BJ (cell line): ENCODE data around the gene DAPK2. TPM values are rescaled to one million over a fixed set of nuclear protein-coding genes. Genes with fewer than 3 reads are reported as not detected.

Experiments used
- CTCF ChIA-PET: fragments of 350-600 bp; formaldehyde crosslinking; extraction: SDS; loops from one replicate; lab custom pipeline; 2021; ENCODE audit warnings: antibody characterized with exemption, inconsistent platforms; lab: Yijun Ruan, JAX
- POLR2A ChIA-PET: fragments of 300-600 bp; sonication (Branson Sonifier 250); formaldehyde crosslinking; extraction: SDS; loops from one replicate; lab custom pipeline; 2021; ENCODE audit warnings: antibody characterized with exemption; lab: Charles Lee
- DNase-seq: peaks from one replicate; pipeline ENCODE4 v3.0.0-alpha.2; 2011; ENCODE audit warnings: low read depth
- H3K27me3 ChIP-seq: 2 replicates; pipeline ENCODE4 v1.6.0; 2011; ENCODE audit warnings: low read length; ENCODE audit not compliant: control insufficient read depth, insufficient read depth
- H3K36me3 ChIP-seq: 2 replicates; pipeline ENCODE4 v1.5.1; 2011; ENCODE audit warnings: low read length; ENCODE audit not compliant: control insufficient read depth, insufficient read depth
- H3K4me3 ChIP-seq: 2 replicates; pipeline ENCODE4 v1.5.1; 2011; ENCODE audit warnings: low read depth, mild to moderate bottlenecking, control low read depth, low read length
- CTCF ChIP-seq: IDR thresholded peaks from 2 replicates; pipeline ENCODE4 v1.5.1; 2011; ENCODE audit warnings: low read depth, mild to moderate bottlenecking, control low read depth, inconsistent platforms, low read length, moderate library complexity; ENCODE audit not compliant: insufficient read depth
- polyA plus RNA-seq: library from polyadenylated mRNA; depleted of rRNA; stranded (reverse); fragments of >200 nt; gene quantifications from 2 replicates; pipeline ENCODE4 v1.2.3, GENCODE V29; 2011

DAPK2 gene
- polyA plus RNA-seq, 1 experiment: 12.4 TPM

GRCh38 chr15:64048781-64049460, 2.6 kb upstream of the DAPK2 start:
- CTCF ChIA-PET: interaction anchor here (0.6 to 3.4 kb wide), 3 partner anchors 16 to 296 kb away, joined by 3 to 17 read pairs (median 6); no protein-coding TSS in a partner anchor
- DNase-seq: no peak
- no peak for TF ChIP-seq CTCF
- POLR2A ChIA-PET: no interaction called here
- Histone ChIP-seq H3K27me3 (no peaks in the 10 kb centered on the region), H3K36me3 (no peaks in the 10 kb centered on the region), H3K4me3 (no peak overlapping the region)

- Histone ChIP-seq H3K27me3 (no peaks in the 10 kb centered on the region), H3K36me3 (no peaks in the 10 kb centered on the region), H3K4me3 (peak overlapping the region; percentile 57)
- TF ChIP-seq CTCF: no peak
- ChIA-PET POLR2A (no interaction called here), CTCF (interaction anchor here (0.5 to 3.4 kb wide), 32 partner anchors 9 to 434 kb away, joined by 3 to 21 read pairs (median 5); no protein-coding TSS in a partner anchor)
- DNase-seq: no peak
Observed at GRCh38 chr15:64045774-64046420, 388 bp downstream of the DAPK2 start.

DNA sequence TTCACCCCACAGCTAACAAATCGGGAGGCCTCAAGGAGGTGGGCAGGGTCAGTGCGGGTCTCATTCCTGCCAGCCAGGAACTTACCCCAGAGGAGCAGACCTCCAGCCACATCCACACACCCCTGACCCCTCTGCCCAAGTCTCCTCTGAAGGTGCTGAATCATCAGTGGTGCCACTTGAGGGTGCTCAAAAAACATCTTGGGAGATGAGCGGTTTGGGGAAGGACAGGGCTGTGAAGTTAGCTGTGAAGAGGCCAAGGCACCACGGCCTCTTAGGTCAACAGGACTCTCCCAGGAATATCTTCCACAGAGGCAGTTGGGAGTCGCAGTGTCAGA, 1.2 kb downstream of the DAPK2 start:
- CTCF ChIA-PET: interaction anchor here (0.8 to 3.0 kb wide), 11 partner anchors 9 to 293 kb away, joined by 3 to 21 read pairs (median 4); no protein-coding TSS in a partner anchor
- POLR2A ChIA-PET: no interaction called here
- peak overlapping the region; percentile 57 for H3K4me3 ChIP-seq
- H3K27me3 ChIP-seq: no peaks in the 10 kb centered on the region
- DNase-seq: no peak
- H3K36me3 ChIP-seq: no peaks in the 10 kb centered on the region
- TF ChIP-seq CTCF: no peak

- H3K4me3 ChIP-seq: peak overlapping the region; percentile 57
- no peak for TF ChIP-seq CTCF
- no peaks in the 10 kb centered on the region for H3K36me3 ChIP-seq
- ChIA-PET POLR2A (no interaction called here), CTCF (interaction anchor here (0.8 to 3.0 kb wide), 5 partner anchors 8 to 293 kb away, joined by 3 to 21 read pairs (median 3); no protein-coding TSS in a partner anchor)
- no peak for DNase-seq
- H3K27me3 ChIP-seq: no peaks in the 10 kb centered on the region
Observed at GRCh38 chr15:64044300-64045100, 1.8 kb downstream of the DAPK2 start.
